ENCODE results near the gene MYBBP1A.

GRCh38 chr17:4584917-4585637 is 29.9 kb upstream of the MYBBP1A start:
- TF ChIP-seq CTCF (IDR thresholded peaks at IDR 0.05) (no peak), ZFX (IDR thresholded peaks at IDR 0.05; ENCODE audit: borderline replicate concordance) (no peak)

All from 22Rv1 (cell line).